Fibroblast of mammary gland (primary cell): ENCODE results near the gene IP6K3.

ENCODE experiments used
- DNase-seq: peaks from one replicate; pipeline ENCODE4 v3.0.0-alpha.2; 2010; ENCODE audit warnings: low read depth
- H3K4me3 ChIP-seq: 2 replicates; pipeline ENCODE4 v1.5.1; 2011; ENCODE audit warnings: low read depth, mild to moderate bottlenecking, low read length, moderate library complexity; ENCODE audit not compliant: control insufficient read depth
- CTCF ChIP-seq: conservative IDR thresholded peaks from 2 replicates; pipeline ENCODE4 v1.5.1; 2011; ENCODE audit warnings: low read depth, low read length, inconsistent platforms; ENCODE audit not compliant: control insufficient read depth, insufficient read depth

Gene IP6K3

DNA sequence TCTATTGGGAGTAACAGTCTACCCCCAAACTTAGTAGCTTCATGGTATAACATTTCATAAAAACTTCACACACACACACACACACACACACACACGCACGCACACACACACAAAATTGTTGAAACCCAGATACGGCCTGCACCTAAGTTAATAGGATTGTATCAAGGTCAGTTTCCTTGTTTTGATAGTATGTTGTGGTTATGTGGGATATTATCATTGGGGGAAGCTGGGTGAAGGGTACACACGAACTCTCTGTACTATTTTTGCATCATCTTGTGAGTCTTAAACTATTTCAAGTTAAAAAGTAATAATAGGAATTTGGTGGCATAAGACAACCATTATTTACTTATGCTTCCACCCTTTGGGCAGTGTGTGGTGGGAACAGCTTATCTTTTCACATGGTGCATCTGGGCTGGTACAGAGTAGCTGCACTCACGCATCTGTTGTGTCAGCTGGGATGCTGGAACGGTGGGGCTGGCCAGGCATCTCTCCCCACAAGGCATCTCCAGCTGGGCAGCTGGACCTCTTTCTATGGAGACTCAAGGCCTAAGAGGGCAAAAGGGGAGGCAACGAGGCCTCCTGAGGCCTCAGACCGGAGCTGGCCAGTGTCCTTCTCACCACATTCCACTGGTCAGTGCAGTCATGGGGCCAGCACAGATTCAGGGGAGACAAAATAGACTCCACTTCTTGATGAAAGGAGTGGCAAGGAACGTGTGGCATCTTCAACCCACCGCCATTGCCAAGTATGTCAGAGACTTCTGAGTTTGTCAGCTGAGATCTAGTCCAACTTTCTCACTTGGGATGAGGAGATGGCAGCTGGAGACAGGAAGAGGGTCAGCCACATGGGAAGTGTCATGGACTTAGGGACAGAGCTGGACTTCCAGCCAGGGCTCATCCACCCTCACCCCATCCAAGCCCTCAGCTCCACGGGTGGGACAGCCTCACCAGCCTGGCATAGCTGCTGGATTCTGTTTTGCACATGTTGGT is 20.5 kb upstream of the IP6K3 start:
- H3K4me3 ChIP-seq, result no peak overlapping the region
- DNase-seq, result no peak
- no peak for TF ChIP-seq CTCF

DNA sequence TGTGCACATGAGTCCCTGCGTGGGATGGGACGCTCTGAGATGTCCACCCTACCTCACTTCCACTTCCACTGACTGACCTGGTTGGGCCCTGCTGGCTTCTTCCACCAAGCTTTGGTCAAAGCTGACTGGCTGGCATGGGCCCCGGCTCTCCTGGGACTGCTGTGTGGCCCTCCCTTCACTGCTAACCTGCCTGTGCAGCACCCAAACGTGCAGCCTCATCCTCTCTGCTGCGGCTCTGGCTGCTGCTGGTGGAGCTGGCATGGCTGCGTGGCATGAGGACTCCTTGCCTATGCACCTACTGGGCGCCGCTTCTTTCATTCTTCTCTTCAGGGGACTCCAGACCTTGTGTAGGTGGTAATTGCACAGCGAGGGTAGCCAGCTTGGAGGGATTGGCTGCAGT is 18.7 kb upstream of the IP6K3 start:
- no peak overlapping the region for H3K4me3 ChIP-seq
- no peak for DNase-seq
- no peak for TF ChIP-seq CTCF

GRCh38 chr6:33764036-33764435 is 17.3 kb upstream of the IP6K3 start:
- DNase-seq, result no peak
- TF ChIP-seq CTCF, result no peak
- no peak overlapping the region for H3K4me3 ChIP-seq

GRCh38 chr6:33763483-33763882 is 16.8 kb upstream of the IP6K3 start:
- no peak for TF ChIP-seq CTCF
- no peak overlapping the region for H3K4me3 ChIP-seq
- no peak for DNase-seq

- no peak for DNase-seq
- no peak for TF ChIP-seq CTCF
- H3K4me3 ChIP-seq, result no peak overlapping the region
These were observed 16.0 kb upstream of the IP6K3 start for GRCh38 chr6:33762713-33763112.

DNA sequence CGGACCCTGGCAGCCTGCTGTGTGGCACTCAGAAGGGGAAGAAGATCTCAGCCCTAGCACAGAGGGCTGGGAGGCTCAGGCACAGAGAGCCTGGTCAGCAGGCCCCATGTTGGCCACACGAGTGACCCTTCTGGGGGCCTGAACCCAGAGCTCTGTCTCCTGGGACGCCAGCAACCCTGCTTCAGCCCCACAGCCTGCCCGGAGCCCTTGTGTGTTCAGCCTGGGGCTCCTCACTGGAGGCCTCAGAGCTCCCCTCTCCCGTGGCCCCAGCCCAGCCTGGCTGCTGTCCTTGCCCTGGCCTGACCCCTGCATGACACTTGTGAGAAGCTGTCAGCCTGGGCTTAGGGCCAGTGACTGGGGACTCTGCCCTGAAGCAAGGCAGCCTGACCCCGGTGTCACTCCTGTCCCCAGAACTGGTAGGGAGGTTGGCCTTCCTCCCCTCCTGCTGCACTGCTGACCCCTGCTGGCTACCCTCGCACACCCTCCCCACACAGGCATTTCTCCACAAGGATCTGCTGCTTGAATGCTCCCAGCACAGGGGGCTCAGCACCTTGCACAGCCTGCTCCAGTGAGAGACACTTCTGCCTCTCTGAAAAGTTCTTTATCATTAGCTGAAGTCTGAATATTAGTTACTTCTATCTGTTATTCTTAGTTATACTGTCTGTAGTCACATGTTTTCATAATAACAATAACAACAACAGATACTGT is 15.4 kb upstream of the IP6K3 start:
- DNase-seq, result peak; percentile 41
- no peak overlapping the region for H3K4me3 ChIP-seq
- peak; percentile 67 for TF ChIP-seq CTCF
